Hepatocyte (in vitro differentiated cells): ENCODE measurements around the gene RND3.

ENCODE experiments used
- EZH2 ChIP-seq: fragments of 200-600 bp; sonication (generic); IDR thresholded peaks from 2 replicates; pipeline ENCODE4 v1.6.1; 2016; ENCODE audit warnings: antibody characterized with exemption, mild to moderate bottlenecking, borderline replicate concordance
- EZH2phosphoT487 ChIP-seq: fragments of 200-600 bp; sonication (generic); IDR thresholded peaks from one replicate; pipeline ENCODE4 v1.6.1; 2018; ENCODE audit warnings: antibody characterized with exemption, mild to moderate bottlenecking, low read depth, moderate library complexity; ENCODE audit not compliant: unreplicated experiment, severe bottlenecking
- TF ChIP-seq, protein P1 (sequence below): fragments of 200-600 bp; sonication (generic); IDR thresholded peaks from 2 replicates; pipeline ENCODE4 v1.5.1; 2016; ENCODE audit warnings: antibody characterized with exemption, mild to moderate bottlenecking; ENCODE audit not compliant: poor library complexity

GRCh38 chr2:150485114-150485870, 2.2 kb downstream of the RND3 start:
- TF ChIP-seq, protein P1, sequence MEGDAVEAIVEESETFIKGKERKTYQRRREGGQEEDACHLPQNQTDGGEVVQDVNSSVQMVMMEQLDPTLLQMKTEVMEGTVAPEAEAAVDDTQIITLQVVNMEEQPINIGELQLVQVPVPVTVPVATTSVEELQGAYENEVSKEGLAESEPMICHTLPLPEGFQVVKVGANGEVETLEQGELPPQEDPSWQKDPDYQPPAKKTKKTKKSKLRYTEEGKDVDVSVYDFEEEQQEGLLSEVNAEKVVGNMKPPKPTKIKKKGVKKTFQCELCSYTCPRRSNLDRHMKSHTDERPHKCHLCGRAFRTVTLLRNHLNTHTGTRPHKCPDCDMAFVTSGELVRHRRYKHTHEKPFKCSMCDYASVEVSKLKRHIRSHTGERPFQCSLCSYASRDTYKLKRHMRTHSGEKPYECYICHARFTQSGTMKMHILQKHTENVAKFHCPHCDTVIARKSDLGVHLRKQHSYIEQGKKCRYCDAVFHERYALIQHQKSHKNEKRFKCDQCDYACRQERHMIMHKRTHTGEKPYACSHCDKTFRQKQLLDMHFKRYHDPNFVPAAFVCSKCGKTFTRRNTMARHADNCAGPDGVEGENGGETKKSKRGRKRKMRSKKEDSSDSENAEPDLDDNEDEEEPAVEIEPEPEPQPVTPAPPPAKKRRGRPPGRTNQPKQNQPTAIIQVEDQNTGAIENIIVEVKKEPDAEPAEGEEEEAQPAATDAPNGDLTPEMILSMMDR: peak; percentile 25
- TF ChIP-seq EZH2: no peak
- no peak for TF ChIP-seq EZH2phosphoT487
